ENCODE results near the gene IRGC. TPM values are rescaled to one million over a fixed set of nuclear protein-coding genes. Genes with fewer than 3 reads are reported as not detected.
A peak's percentile ranks its signal among the peaks of the same experiment; 100 is the strongest.

Gene IRGC
- total RNA-seq, 1 experiment from 2014 or later: not detected

DNA sequence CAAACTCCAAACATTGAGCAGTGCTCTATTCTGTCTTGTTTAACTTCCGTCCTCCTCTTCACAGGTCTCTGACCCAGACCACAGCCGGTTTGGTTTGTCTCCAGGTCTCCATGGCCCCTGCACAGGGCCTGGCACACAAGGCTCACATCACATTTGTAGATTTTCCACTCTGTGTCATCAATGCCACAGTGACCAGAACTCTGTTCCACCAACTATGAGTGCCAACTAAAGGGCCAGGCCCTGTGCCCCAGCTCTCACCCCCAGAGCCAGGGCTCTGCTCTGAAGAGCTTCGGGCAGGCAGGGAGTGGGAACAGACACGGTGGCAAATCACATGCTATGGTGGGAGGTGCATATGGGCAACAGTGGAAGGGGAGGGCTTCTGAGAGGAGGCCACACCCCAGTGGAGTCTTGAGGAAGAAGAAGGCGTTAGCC, 22.9 kb downstream of the IRGC start:
- CTCF ChIA-PET: interaction anchor here (0.6 to 1.7 kb wide), 5 partner anchors 40 to 87 kb away, joined by 3 to 13 read pairs (median 3); no protein-coding TSS in a partner anchor
- TF ChIP-seq, protein P1, sequence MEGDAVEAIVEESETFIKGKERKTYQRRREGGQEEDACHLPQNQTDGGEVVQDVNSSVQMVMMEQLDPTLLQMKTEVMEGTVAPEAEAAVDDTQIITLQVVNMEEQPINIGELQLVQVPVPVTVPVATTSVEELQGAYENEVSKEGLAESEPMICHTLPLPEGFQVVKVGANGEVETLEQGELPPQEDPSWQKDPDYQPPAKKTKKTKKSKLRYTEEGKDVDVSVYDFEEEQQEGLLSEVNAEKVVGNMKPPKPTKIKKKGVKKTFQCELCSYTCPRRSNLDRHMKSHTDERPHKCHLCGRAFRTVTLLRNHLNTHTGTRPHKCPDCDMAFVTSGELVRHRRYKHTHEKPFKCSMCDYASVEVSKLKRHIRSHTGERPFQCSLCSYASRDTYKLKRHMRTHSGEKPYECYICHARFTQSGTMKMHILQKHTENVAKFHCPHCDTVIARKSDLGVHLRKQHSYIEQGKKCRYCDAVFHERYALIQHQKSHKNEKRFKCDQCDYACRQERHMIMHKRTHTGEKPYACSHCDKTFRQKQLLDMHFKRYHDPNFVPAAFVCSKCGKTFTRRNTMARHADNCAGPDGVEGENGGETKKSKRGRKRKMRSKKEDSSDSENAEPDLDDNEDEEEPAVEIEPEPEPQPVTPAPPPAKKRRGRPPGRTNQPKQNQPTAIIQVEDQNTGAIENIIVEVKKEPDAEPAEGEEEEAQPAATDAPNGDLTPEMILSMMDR (IDR thresholded peaks at IDR 0.05; ENCODE audit: unreplicated experiment): no peak
- intact Hi-C loops (cut with micrococcal nuclease; ENCODE audit: unreplicated experiment): no loop called here
- Mint-ChIP-seq H3K9me3 (ENCODE audit: low read depth, unreplicated experiment) (no peaks in the 10 kb centered on the region), H3K4me3 (ENCODE audit: low read depth, unreplicated experiment) (peak overlapping the region; percentile 29), H3K36me3 (ENCODE audit: insufficient read depth, unreplicated experiment) (peaks cover 56% of the 10 kb centered on the region), H3K27me3 (ENCODE audit: unreplicated experiment) (no peaks in the 10 kb centered on the region), H3K27ac (ENCODE audit: unreplicated experiment) (peak overlapping the region; percentile 84), H3K4me1 (ENCODE audit: low read depth, unreplicated experiment) (peaks cover 41% of the 10 kb centered on the region)
- no peak for DNase-seq
- BruUV-seq (replicated peaks): no TSS peak

DNA sequence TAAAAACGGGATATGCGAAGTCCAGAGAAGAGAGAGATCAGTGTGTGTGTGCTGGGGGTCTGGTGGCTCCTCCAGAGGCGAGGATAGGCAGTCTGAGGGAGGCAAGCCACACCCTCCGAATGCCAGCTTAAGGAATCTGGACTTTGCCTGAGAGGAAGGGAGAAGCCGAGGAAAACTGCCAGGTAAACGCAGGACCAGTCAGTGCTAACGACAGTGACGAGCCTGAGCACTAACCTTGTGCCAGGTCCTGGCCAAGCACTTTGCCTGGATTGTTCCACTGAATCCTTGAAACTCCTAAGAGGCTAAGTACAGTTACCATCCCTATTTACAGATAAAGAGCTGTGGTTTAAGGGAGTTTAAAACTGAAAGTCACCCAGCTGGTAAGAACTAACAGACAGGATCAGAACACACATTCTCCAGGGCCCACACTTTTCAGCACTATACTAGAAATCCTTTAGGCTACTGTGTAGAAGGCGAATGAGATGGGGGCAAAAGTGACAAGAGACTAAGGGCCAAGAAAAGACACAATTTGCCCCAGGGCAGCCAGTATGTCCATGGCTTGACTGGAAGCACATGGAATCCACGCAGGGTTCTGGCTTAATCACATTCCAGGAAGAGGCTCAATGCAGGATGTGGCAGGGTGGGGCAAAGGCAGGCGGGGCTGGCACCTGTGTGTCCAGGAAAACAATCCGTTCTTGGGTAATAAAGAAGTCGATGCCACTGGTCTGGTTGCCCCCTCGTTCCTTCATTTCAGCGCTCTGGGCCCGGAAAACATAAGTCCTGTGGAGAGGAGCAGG, 23.8 kb downstream of the IRGC start:
- DNase-seq: peak; percentile 70
- Mint-ChIP-seq H3K9me3 (ENCODE audit: low read depth, unreplicated experiment) (no peaks in the 10 kb centered on the region), H3K27ac (ENCODE audit: unreplicated experiment) (peak overlapping the region; percentile 84), H3K27me3 (ENCODE audit: unreplicated experiment) (no peaks in the 10 kb centered on the region), H3K4me1 (ENCODE audit: low read depth, unreplicated experiment) (peaks cover 41% of the 10 kb centered on the region), H3K4me3 (ENCODE audit: low read depth, unreplicated experiment) (peak overlapping the region; percentile 29), H3K36me3 (ENCODE audit: insufficient read depth, unreplicated experiment) (peaks cover 64% of the 10 kb centered on the region)
- BruUV-seq (replicated peaks): no TSS peak
- intact Hi-C loops (cut with micrococcal nuclease; ENCODE audit: unreplicated experiment): no loop called here
- CTCF ChIA-PET: interaction anchor here (0.5 to 1.7 kb wide), 7 partner anchors 13 to 429 kb away, joined by 3 to 13 read pairs (median 4); partner anchors contain the start of genes IRGQ and ZNF576
- TF ChIP-seq, protein P1 (IDR thresholded peaks at IDR 0.05; ENCODE audit: unreplicated experiment): no peak

DNA sequence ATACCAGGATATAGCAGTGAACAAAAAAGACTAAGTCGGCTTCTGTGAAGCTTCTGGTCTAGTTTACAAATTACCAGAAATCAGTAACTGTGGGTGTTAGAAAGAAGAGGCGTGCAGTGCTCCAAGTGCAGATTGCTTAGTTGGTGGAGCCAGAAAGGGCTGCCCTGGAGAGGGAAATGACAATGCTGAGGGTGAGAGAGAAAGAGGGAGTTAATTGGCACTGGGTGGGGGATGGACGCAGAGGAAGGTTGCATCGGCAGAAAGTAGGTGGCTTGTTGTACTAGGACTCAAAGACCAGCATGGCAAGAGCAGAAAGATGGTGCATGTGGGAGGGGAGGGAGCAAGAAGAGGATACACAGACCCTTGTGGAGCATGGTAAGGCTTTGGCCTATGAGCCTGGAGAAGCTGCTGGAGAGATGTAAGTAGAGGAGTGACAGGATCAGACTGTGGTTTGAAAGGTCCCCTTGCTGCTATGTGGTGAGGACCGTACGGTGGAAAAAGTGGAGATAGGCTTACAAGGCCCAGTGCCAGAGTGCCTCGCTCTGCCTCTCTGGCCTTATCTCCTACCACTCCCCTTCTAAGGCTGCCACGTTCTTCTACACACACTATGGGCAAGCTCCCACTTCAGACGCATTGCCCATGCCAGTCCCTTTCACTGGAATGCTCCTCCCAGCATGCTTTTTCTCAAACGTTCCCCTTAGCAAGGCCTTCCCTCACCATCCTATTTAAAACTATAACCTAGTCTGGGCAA, 25.4 kb downstream of the IRGC start:
- DNase-seq: no peak
- TF ChIP-seq, protein P1 (IDR thresholded peaks at IDR 0.05; ENCODE audit: unreplicated experiment): no peak
- CTCF ChIA-PET: interaction anchor here (0.6 kb wide), 1 partner anchor 39 kb away, joined by 3 read pairs; the partner anchor contains the start of gene KCNN4
- Mint-ChIP-seq H3K27ac (ENCODE audit: unreplicated experiment) (no peak overlapping the region), H3K4me3 (ENCODE audit: low read depth, unreplicated experiment) (no peak overlapping the region), H3K9me3 (ENCODE audit: low read depth, unreplicated experiment) (no peaks in the 10 kb centered on the region), H3K36me3 (ENCODE audit: insufficient read depth, unreplicated experiment) (peaks cover 60% of the 10 kb centered on the region), H3K27me3 (ENCODE audit: unreplicated experiment) (no peaks in the 10 kb centered on the region), H3K4me1 (ENCODE audit: low read depth, unreplicated experiment) (peaks cover 37% of the 10 kb centered on the region)
- no TSS peak for BruUV-seq (replicated peaks)
- intact Hi-C loops (cut with micrococcal nuclease; ENCODE audit: unreplicated experiment): no loop called here

DNA sequence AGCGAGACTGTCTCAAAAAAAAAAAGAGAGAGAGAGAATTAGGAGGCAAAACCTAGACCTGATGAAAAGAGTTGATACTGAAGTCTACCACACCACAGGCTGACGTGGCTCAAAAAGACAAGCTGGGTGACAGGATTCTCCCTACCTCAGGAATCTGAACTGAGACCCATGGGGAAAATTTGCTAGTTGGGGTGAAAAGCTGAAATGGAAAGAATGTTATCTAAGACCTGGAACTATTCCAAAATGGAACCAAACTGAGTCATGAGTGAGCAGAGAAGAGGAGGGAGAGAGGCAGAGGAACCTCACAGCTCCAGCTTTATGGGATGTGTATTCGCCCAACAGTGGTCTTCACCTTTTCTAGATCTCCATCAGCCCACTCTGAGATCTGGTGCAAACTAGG, 27.2 kb downstream of the IRGC start:
- Mint-ChIP-seq H3K27ac (ENCODE audit: unreplicated experiment) (no peak overlapping the region), H3K9me3 (ENCODE audit: low read depth, unreplicated experiment) (no peaks in the 10 kb centered on the region), H3K4me3 (ENCODE audit: low read depth, unreplicated experiment) (no peak overlapping the region), H3K4me1 (ENCODE audit: low read depth, unreplicated experiment) (peaks cover 30% of the 10 kb centered on the region), H3K36me3 (ENCODE audit: insufficient read depth, unreplicated experiment) (peaks cover 62% of the 10 kb centered on the region), H3K27me3 (ENCODE audit: unreplicated experiment) (no peaks in the 10 kb centered on the region)
- DNase-seq: no peak
- no TSS peak for BruUV-seq (replicated peaks)
- intact Hi-C loops (cut with micrococcal nuclease; ENCODE audit: unreplicated experiment): no loop called here
- CTCF ChIA-PET: interaction anchor here (0.6 to 0.8 kb wide), 2 partner anchors 42 to 184 kb away, joined by 4 to 5 read pairs; no protein-coding TSS in a partner anchor
- TF ChIP-seq, protein P1 (IDR thresholded peaks at IDR 0.05; ENCODE audit: unreplicated experiment): no peak

All from Calu3 (cell line).